ENCODE data around the gene BTN1A1. TPM values are rescaled to one million over a fixed set of nuclear protein-coding genes. Genes with fewer than 3 reads are reported as not detected.

Gene BTN1A1
- total RNA-seq, 1 donor from 2014 or later = not detected

GRCh38 chr6:26530203-26530602 lies 30.1 kb downstream of the BTN1A1 start:
- Mint-ChIP-seq H3K9me3 (ENCODE audit: low read depth) (no peaks in the 10 kb centered on the region), H3K4me1 (ENCODE audit: low read depth) (peaks cover 23% of the 10 kb centered on the region), H3K27ac (ENCODE audit: unreplicated experiment) (no peak overlapping the region), H3K27me3 (ENCODE audit: low read depth) (no peaks in the 10 kb centered on the region), H3K36me3 (ENCODE audit: low read depth) (no peaks in the 10 kb centered on the region), H3K4me3 (ENCODE audit: unreplicated experiment) (no peak overlapping the region)
- DNase-seq (ENCODE audit: low spot score) = no peak
- TF ChIP-seq CTCF (IDR thresholded peaks at IDR 0.05) = no peak

- Mint-ChIP-seq H3K4me1 (ENCODE audit: low read depth) (peaks cover 32% of the 10 kb centered on the region), H3K9me3 (ENCODE audit: low read depth) (no peaks in the 10 kb centered on the region), H3K27ac (ENCODE audit: unreplicated experiment) (peak overlapping the region; percentile 88), H3K27me3 (ENCODE audit: low read depth) (no peaks in the 10 kb centered on the region), H3K36me3 (ENCODE audit: low read depth) (no peaks in the 10 kb centered on the region), H3K4me3 (ENCODE audit: unreplicated experiment) (no peak overlapping the region)
- no peak for DNase-seq (ENCODE audit: low spot score)
- TF ChIP-seq CTCF (IDR thresholded peaks at IDR 0.05) = no peak
Observed at GRCh38 chr6:26531897-26532296, 31.8 kb downstream of the BTN1A1 start.

- no peaks in the 10 kb centered on the region for H3K27me3 Mint-ChIP-seq (ENCODE audit: low read depth)
- DNase-seq (ENCODE audit: low spot score) = no peak
- TF ChIP-seq CTCF (IDR thresholded peaks at IDR 0.05) = no peak
- peak overlapping the region; percentile 88 for H3K27ac Mint-ChIP-seq (ENCODE audit: unreplicated experiment)
- no peaks in the 10 kb centered on the region for H3K36me3 Mint-ChIP-seq (ENCODE audit: low read depth)
- peak overlapping the region; percentile 94 for H3K4me3 Mint-ChIP-seq (ENCODE audit: unreplicated experiment)
- H3K9me3 Mint-ChIP-seq (ENCODE audit: low read depth) = no peaks in the 10 kb centered on the region
- peaks cover 36% of the 10 kb centered on the region for H3K4me1 Mint-ChIP-seq (ENCODE audit: low read depth)
Observed at GRCh38 chr6:26532699-26533531, 32.8 kb downstream of the BTN1A1 start.

GRCh38 chr6:26533532-26533931 lies 33.4 kb downstream of the BTN1A1 start:
- TF ChIP-seq CTCF (IDR thresholded peaks at IDR 0.05) = no peak
- Mint-ChIP-seq H3K36me3 (ENCODE audit: low read depth) (no peaks in the 10 kb centered on the region), H3K4me1 (ENCODE audit: low read depth) (peaks cover 36% of the 10 kb centered on the region), H3K4me3 (ENCODE audit: unreplicated experiment) (peak overlapping the region; percentile 94), H3K27ac (ENCODE audit: unreplicated experiment) (peak overlapping the region; percentile 88), H3K9me3 (ENCODE audit: low read depth) (no peaks in the 10 kb centered on the region), H3K27me3 (ENCODE audit: low read depth) (no peaks in the 10 kb centered on the region)
- DNase-seq (ENCODE audit: low spot score) = no peak

GRCh38 chr6:26534681-26535465 lies 34.8 kb downstream of the BTN1A1 start:
- DNase-seq (ENCODE audit: low spot score) = no peak
- TF ChIP-seq CTCF (IDR thresholded peaks at IDR 0.05) = no peak
- Mint-ChIP-seq H3K4me3 (ENCODE audit: unreplicated experiment) (peak overlapping the region; percentile 37), H3K27me3 (ENCODE audit: low read depth) (no peaks in the 10 kb centered on the region), H3K9me3 (ENCODE audit: low read depth) (no peaks in the 10 kb centered on the region), H3K36me3 (ENCODE audit: low read depth) (no peaks in the 10 kb centered on the region), H3K4me1 (ENCODE audit: low read depth) (peaks cover 46% of the 10 kb centered on the region), H3K27ac (ENCODE audit: unreplicated experiment) (peak overlapping the region; percentile 96)

All from chondrocyte (in vitro differentiated cells).